ENCODE data around the gene TRIAP1. TPM values are rescaled to one million over a fixed set of nuclear protein-coding genes. Genes with fewer than 3 reads are reported as not detected.

TRIAP1 gene
- 68.9 to 80.8 TPM (median 75.7 TPM) in 5 replicates for total RNA-seq (2022; extraction: Qiagen RNA extraction; ENCODE audit: low read depth)

GRCh38 chr12:120445911-120446843 lies at the start of gene TRIAP1, which contains the start of gene GATC:
TRIAP1 (minus strand) TSS chr12:120446384; CDS start chr12:120446372, 12 bp downstream.
GATC (plus strand) TSS chr12:120446444; CDS start chr12:120446481, 37 bp downstream.

GRCh38 chr12:120469450-120470149 lies 23.4 kb upstream of the TRIAP1 start, which contains the start of gene SRSF9:
SRSF9 (minus strand) TSS chr12:120469748; CDS start chr12:120469609, 139 bp downstream.

GRCh38 chr12:120437735-120438494 lies 8.3 kb downstream of the TRIAP1 start, which contains the start of gene COX6A1:
COX6A1 (plus strand) TSS chr12:120438113; CDS start chr12:120438127, 14 bp downstream.

Other genes with a start within 250 kb of the TRIAP1 start
- gene RPLP0, start 245.3 kb downstream of the TRIAP1 start, total RNA-seq (2022; extraction: Qiagen RNA extraction; ENCODE audit: low read depth) = 3,316 to 3,538 TPM (median 3,483 TPM) in 5 replicates
- 153 to 186 TPM (median 160 TPM) in 5 replicates for gene PXN, start 180.7 kb downstream of the TRIAP1 start, total RNA-seq (2022; extraction: Qiagen RNA extraction; ENCODE audit: low read depth)
- 9.9 TPM in 1 of 5 replicates, not detected in the others for gene RNU4-2, start 154.5 kb downstream of the TRIAP1 start, total RNA-seq (2022; extraction: Qiagen RNA extraction; ENCODE audit: low read depth)
- not detected in 5 replicates for gene RNU4-1, start 153.1 kb downstream of the TRIAP1 start, total RNA-seq (2022; extraction: Qiagen RNA extraction; ENCODE audit: low read depth)
- 0.49 to 0.99 TPM (median 0.80 TPM) in 5 replicates for gene SIRT4, start 144.1 kb downstream of the TRIAP1 start, total RNA-seq (2022; extraction: Qiagen RNA extraction; ENCODE audit: low read depth)
- gene PLA2G1B, start 118.6 kb downstream of the TRIAP1 start, total RNA-seq (2022; extraction: Qiagen RNA extraction; ENCODE audit: low read depth) = not detected in 5 replicates
- 0.59 to 1.6 TPM (median 1.4 TPM) in 5 replicates for gene MSI1, start 77.2 kb downstream of the TRIAP1 start, total RNA-seq (2022; extraction: Qiagen RNA extraction; ENCODE audit: low read depth)
- 693 to 941 TPM (median 821 TPM) in 5 replicates for gene COX6A1, start 8.3 kb downstream of the TRIAP1 start, total RNA-seq (2022; extraction: Qiagen RNA extraction; ENCODE audit: low read depth)
- gene GATC, start 60 bp upstream of the TRIAP1 start, total RNA-seq (2022; extraction: Qiagen RNA extraction; ENCODE audit: low read depth) = 21.4 to 28.1 TPM (median 24.7 TPM) in 5 replicates
- 185 to 248 TPM (median 226 TPM) in 5 replicates for gene SRSF9, start 23.4 kb upstream of the TRIAP1 start, total RNA-seq (2022; extraction: Qiagen RNA extraction; ENCODE audit: low read depth)
- 587 to 709 TPM (median 639 TPM) in 5 replicates for gene DYNLL1, start 49.7 kb upstream of the TRIAP1 start, total RNA-seq (2022; extraction: Qiagen RNA extraction; ENCODE audit: low read depth)
- 26.4 to 31.3 TPM (median 27.1 TPM) in 5 replicates for gene COQ5, start 82.8 kb upstream of the TRIAP1 start, total RNA-seq (2022; extraction: Qiagen RNA extraction; ENCODE audit: low read depth)
- 101 to 111 TPM (median 104 TPM) in 5 replicates for gene RNF10, start 88.0 kb upstream of the TRIAP1 start, total RNA-seq (2022; extraction: Qiagen RNA extraction; ENCODE audit: low read depth)
- 49.2 to 60.3 TPM (median 54.4 TPM) in 5 replicates for gene POP5, start 135.0 kb upstream of the TRIAP1 start, total RNA-seq (2022; extraction: Qiagen RNA extraction; ENCODE audit: low read depth)
- 0.15 to 0.23 TPM (median 0.21 TPM) in 3 of 5 replicates, not detected in the others for gene CABP1, start 194.2 kb upstream of the TRIAP1 start, total RNA-seq (2022; extraction: Qiagen RNA extraction; ENCODE audit: low read depth)
- gene MLEC, start 240.8 kb upstream of the TRIAP1 start, total RNA-seq (2022; extraction: Qiagen RNA extraction; ENCODE audit: low read depth) = 70.0 to 100 TPM (median 96.2 TPM) in 5 replicates

All from A549 treated with RU486 at 1 μM for 4 hours (cell line).